Skeletal muscle satellite cell (primary cell): ENCODE measurements around the gene EPHB1.

Experiments
- H3K27me3 ChIP-seq: 2 replicates; pipeline ENCODE4 v1.7.0; 2013; ENCODE audit warnings: low read length; ENCODE audit not compliant: control insufficient read depth, insufficient read depth
- H3K36me3 ChIP-seq: 2 replicates; pipeline ENCODE4 v1.7.0; 2013; ENCODE audit warnings: mild to moderate bottlenecking, control low read depth, low read length; ENCODE audit not compliant: insufficient read depth
- H3K4me1 ChIP-seq: 2 replicates; pipeline ENCODE4 v1.7.0; 2013; ENCODE audit warnings: low read length; ENCODE audit not compliant: control insufficient read depth, insufficient read depth
- H3K4me2 ChIP-seq: 2 replicates; pipeline ENCODE4 v1.7.0; 2013; ENCODE audit warnings: mild to moderate bottlenecking, low read length
- H3K4me3 ChIP-seq: 2 replicates; pipeline ENCODE4 v1.7.0; 2013; ENCODE audit warnings: low read length
- H3K9ac ChIP-seq: 2 replicates; pipeline ENCODE4 v1.7.0; 2013; ENCODE audit warnings: mild to moderate bottlenecking, low read depth, low read length, moderate library complexity
- H3K9me3 ChIP-seq: replicated peaks from 2 replicates; pipeline ENCODE4 v1.7.0; 2013; ENCODE audit warnings: mild to moderate bottlenecking, control low read depth, low read length

EPHB1 gene

DNA sequence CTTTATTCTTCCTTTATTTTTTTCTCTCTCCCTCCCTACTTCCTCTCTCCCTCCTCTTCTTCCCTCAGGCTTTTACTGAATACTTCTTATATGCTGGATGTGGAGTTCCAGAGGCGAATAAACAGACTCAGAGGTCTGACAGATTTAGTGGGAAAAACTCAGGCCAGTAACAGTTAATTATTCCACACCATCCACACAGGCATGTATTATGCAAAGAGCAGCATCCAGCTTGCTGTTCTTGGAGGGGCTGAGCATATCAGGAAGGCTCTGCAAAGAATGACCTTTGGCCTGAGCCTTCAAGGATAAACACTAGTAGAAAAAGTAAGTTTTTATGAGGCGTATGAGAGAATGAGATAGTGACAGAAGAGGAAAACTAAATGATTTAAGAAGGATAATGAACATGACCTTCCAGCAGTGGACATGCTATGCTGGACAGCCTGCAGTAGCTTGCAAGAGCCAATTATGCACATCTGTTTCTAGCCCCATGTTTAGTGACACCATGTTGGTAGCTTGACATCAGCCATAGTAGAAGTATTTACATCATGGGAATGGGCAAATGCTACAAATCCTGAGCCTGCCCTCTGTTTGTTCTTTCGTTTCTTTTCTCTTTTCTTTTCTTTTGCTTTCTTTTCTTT, 387.4 kb downstream of the EPHB1 start:
- H3K36me3 ChIP-seq = no peaks in the 10 kb centered on the region
- H3K4me2 ChIP-seq = no peak overlapping the region
- H3K4me1 ChIP-seq = no peaks in the 10 kb centered on the region
- H3K27me3 ChIP-seq = no peaks in the 10 kb centered on the region
- no peak overlapping the region for H3K9ac ChIP-seq
- H3K9me3 ChIP-seq = no peaks in the 10 kb centered on the region
- H3K4me3 ChIP-seq = no peak overlapping the region

- Histone ChIP-seq H3K4me1 (no peaks in the 10 kb centered on the region), H3K27me3 (no peaks in the 10 kb centered on the region), H3K4me3 (no peak overlapping the region), H3K9ac (no peak overlapping the region), H3K4me2 (no peak overlapping the region), H3K36me3 (no peaks in the 10 kb centered on the region), H3K9me3 (no peaks in the 10 kb centered on the region)
Observed at GRCh38 chr3:135190658-135191057, 395.6 kb downstream of the EPHB1 start.

DNA sequence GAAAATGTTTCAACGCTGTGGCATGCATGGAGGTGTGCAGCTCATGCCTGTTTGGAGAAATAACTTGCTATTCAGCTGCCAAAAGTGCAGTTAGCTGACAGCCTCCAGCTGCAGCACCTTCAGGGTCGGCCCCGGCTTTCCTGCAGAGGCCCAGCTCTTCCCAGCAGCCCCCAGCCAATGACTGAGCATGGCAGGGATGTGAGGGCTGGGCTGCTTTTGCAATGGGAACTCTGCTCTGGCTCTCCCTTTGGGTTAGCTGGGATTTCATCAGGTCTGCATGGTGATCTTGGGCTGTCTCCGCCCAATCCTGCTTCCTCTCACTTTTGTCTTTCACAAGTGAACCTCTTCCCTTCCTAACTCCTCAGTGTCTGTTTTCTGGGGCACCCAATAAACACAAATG, 396.6 kb downstream of the EPHB1 start:
- no peaks in the 10 kb centered on the region for H3K4me1 ChIP-seq
- no peak overlapping the region for H3K4me3 ChIP-seq
- H3K27me3 ChIP-seq = no peaks in the 10 kb centered on the region
- no peaks in the 10 kb centered on the region for H3K36me3 ChIP-seq
- no peak overlapping the region for H3K4me2 ChIP-seq
- no peaks in the 10 kb centered on the region for H3K9me3 ChIP-seq
- H3K9ac ChIP-seq = no peak overlapping the region

DNA sequence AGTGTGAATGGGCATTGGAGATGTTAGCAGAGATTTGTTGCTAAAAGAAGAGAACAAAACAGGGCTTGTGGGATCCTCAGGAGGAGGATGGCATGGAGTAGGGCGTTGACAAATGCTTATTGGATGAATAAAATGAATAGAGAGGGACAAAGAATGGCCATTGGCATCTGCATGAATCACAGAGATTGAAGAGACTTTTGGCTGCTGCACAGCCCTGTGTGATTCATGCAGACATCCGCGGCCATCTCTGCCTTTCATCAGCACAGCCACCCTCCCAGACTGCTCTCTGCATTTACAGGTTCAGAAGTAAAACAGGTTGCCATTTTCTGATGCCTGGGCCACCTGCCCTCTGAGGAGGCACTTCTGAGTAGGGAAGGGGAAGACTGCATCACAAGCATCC, 397.9 kb downstream of the EPHB1 start:
- H3K9ac ChIP-seq = no peak overlapping the region
- no peak overlapping the region for H3K4me3 ChIP-seq
- H3K4me2 ChIP-seq = no peak overlapping the region

GRCh38 chr3:135197246-135197645, 402.2 kb downstream of the EPHB1 start:
- Histone ChIP-seq H3K9me3 (no peaks in the 10 kb centered on the region), H3K4me2 (no peak overlapping the region), H3K4me1 (no peaks in the 10 kb centered on the region), H3K9ac (no peak overlapping the region), H3K27me3 (no peaks in the 10 kb centered on the region), H3K4me3 (no peak overlapping the region), H3K36me3 (no peaks in the 10 kb centered on the region)

More for the DNA sequence above, 397.9 kb downstream of the EPHB1 start:
- Histone ChIP-seq H3K27me3 (no peaks in the 10 kb centered on the region), H3K4me1 (no peaks in the 10 kb centered on the region), H3K9me3 (no peaks in the 10 kb centered on the region), H3K36me3 (no peaks in the 10 kb centered on the region)

GRCh38 chr3:135197856-135198255, 402.8 kb downstream of the EPHB1 start:
- H3K4me2 ChIP-seq = no peak overlapping the region
- H3K9me3 ChIP-seq = no peaks in the 10 kb centered on the region
- H3K27me3 ChIP-seq = no peaks in the 10 kb centered on the region
- no peaks in the 10 kb centered on the region for H3K4me1 ChIP-seq
- no peak overlapping the region for H3K9ac ChIP-seq
- H3K36me3 ChIP-seq = no peaks in the 10 kb centered on the region
- H3K4me3 ChIP-seq = no peak overlapping the region

- Histone ChIP-seq H3K36me3 (no peaks in the 10 kb centered on the region), H3K27me3 (no peaks in the 10 kb centered on the region), H3K4me1 (no peaks in the 10 kb centered on the region), H3K4me3 (no peak overlapping the region), H3K9me3 (no peaks in the 10 kb centered on the region), H3K4me2 (no peak overlapping the region), H3K9ac (no peak overlapping the region)
Observed at GRCh38 chr3:135199137-135199536, 404.1 kb downstream of the EPHB1 start.

GRCh38 chr3:135203026-135203425, 408.0 kb downstream of the EPHB1 start:
- H3K9me3 ChIP-seq = no peaks in the 10 kb centered on the region
- no peak overlapping the region for H3K9ac ChIP-seq
- no peaks in the 10 kb centered on the region for H3K27me3 ChIP-seq
- H3K36me3 ChIP-seq = no peaks in the 10 kb centered on the region
- H3K4me3 ChIP-seq = no peak overlapping the region
- H3K4me1 ChIP-seq = no peaks in the 10 kb centered on the region
- H3K4me2 ChIP-seq = no peak overlapping the region

DNA sequence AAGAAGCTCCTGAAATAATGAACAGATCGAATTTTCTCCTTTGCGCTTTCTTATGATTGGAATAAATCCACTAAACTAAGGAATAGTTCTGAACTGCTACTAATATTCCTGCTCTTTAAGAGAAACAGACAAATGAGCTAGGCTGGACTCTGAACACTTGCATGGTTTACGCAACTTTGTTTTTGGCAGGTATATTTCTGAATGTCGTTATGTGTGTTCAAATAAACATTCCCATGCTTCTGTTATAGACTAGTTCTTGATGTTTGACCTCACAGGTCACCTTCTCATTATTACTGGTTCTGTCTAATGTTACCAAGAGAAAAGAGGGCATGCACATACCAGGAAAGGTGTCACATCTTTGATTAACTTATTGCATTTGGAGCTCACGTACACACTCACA, 418.2 kb downstream of the EPHB1 start:
- Histone ChIP-seq H3K9me3 (no peaks in the 10 kb centered on the region), H3K27me3 (no peaks in the 10 kb centered on the region), H3K36me3 (no peaks in the 10 kb centered on the region), H3K4me2 (no peak overlapping the region), H3K4me1 (no peaks in the 10 kb centered on the region), H3K9ac (no peak overlapping the region), H3K4me3 (no peak overlapping the region)

DNA sequence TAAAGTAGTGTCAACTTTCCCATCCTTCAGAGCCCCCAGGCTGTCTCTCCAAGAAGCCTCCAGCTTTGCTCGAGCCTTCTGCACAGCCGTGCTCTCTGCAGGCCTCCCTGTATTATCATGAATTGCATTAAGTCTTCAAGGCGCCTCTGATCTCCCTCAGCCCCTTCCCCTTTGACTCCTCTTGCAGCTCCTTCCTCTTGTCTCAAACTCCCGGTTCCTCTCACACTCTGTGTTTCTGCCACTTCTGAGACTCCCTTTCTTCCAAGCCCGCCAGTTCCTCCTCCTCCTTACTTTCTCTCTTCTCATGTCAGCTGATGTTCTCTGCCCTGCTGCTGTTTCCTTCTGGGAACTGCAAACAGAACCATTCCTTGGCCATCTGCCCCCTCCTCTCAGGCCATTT, 418.8 kb downstream of the EPHB1 start:
- Histone ChIP-seq H3K9ac (no peak overlapping the region), H3K4me1 (no peaks in the 10 kb centered on the region), H3K36me3 (no peaks in the 10 kb centered on the region), H3K4me2 (no peak overlapping the region), H3K27me3 (no peaks in the 10 kb centered on the region), H3K9me3 (no peaks in the 10 kb centered on the region), H3K4me3 (no peak overlapping the region)

DNA sequence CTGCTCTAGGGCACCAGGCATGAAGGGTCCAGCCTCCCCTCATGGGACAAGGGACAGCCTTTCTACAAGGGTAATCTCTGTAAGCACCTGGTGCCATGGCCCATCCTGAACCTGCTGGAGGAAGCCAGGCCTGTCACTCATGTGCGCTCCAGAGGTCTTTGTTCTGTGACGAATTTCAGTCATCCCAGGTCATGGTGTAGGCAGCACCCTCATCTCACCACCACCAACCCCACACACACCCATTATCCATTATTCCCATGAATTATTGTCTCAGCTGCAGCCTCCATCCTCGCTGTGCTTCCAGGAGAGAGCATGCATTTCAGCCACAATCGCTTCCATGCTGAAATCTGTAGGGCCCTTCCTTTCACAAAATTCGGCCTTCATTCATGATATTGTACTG, 419.3 kb downstream of the EPHB1 start:
- Histone ChIP-seq H3K9ac (no peak overlapping the region), H3K36me3 (no peaks in the 10 kb centered on the region), H3K4me2 (no peak overlapping the region), H3K27me3 (no peaks in the 10 kb centered on the region), H3K4me3 (no peak overlapping the region), H3K4me1 (no peaks in the 10 kb centered on the region), H3K9me3 (no peaks in the 10 kb centered on the region)

- no peak overlapping the region for H3K9ac ChIP-seq
- H3K4me2 ChIP-seq = no peak overlapping the region
- no peak overlapping the region for H3K4me3 ChIP-seq
- H3K36me3 ChIP-seq = no peaks in the 10 kb centered on the region
- H3K9me3 ChIP-seq = no peaks in the 10 kb centered on the region
- no peaks in the 10 kb centered on the region for H3K4me1 ChIP-seq
- no peaks in the 10 kb centered on the region for H3K27me3 ChIP-seq
Observed at GRCh38 chr3:135215516-135215915, 420.5 kb downstream of the EPHB1 start.
